GM10266 (cell line): Measurements from ENCODE around the gene A4GNT.
"Not testable (repeated sequence)": the region's sequence is repeated elsewhere in the genome, so short reads cannot be mapped to it uniquely, and the experiment has no call there.

Source experiments
- DNase-seq: peaks from one replicate; pipeline ENCODE4 v3.0.0; 2012; ENCODE audit errors: extremely low spot score
- CTCF ChIP-seq: IDR thresholded peaks from 2 replicates; pipeline ENCODE4 v1.5.1; 2012; ENCODE audit warnings: mild to moderate bottlenecking, low read depth; ENCODE audit not compliant: control insufficient read depth, insufficient read depth; ENCODE audit errors: missing control alignments

A4GNT gene

GRCh38 chr3:138103466-138103865 lies 28.7 kb downstream of the A4GNT start:
- DNase-seq = no peak
- TF ChIP-seq CTCF = no peak

GRCh38 chr3:138101351-138101940 lies 30.7 kb downstream of the A4GNT start:
- DNase-seq = not testable (repeated sequence)

GRCh38 chr3:138099417-138099816 lies 32.8 kb downstream of the A4GNT start:
- no peak for DNase-seq
- no peak for TF ChIP-seq CTCF

- DNase-seq = no peak
- TF ChIP-seq CTCF = peak; percentile 16
Observed at GRCh38 chr3:138097192-138098172, 34.7 kb downstream of the A4GNT start.

GRCh38 chr3:138093721-138094120 lies 38.5 kb downstream of the A4GNT start:
- TF ChIP-seq CTCF = no peak
- no peak for DNase-seq

GRCh38 chr3:138092023-138092422 lies 40.2 kb downstream of the A4GNT start:
- no peak for DNase-seq
- TF ChIP-seq CTCF = no peak

GRCh38 chr3:138089091-138089490 lies 43.1 kb downstream of the A4GNT start:
- no peak for TF ChIP-seq CTCF
- no peak for DNase-seq

GRCh38 chr3:138085745-138086144 lies 46.4 kb downstream of the A4GNT start:
- DNase-seq = not testable (repeated sequence)
